ENCODE results near the gene MFAP4. TPM values are rescaled to one million over a fixed set of nuclear protein-coding genes. Genes with fewer than 3 reads are reported as not detected.

MFAP4 gene
- total RNA-seq, 1 experiment from 2014 or later: 1.5 TPM

GRCh38 chr17:19348806-19349205, 38.2 kb downstream of the MFAP4 start:
- Histone ChIP-seq H2AK5ac (ENCODE audit: insufficient read length, low read length) (no peak overlapping the region), H2AFZ (ENCODE audit: low read length) (no peak overlapping the region), H4K91ac (ENCODE audit: insufficient read length, low read depth, low read length) (no peak overlapping the region), H3K9ac (ENCODE audit: extremely low read depth, insufficient read length, low read length) (no peak overlapping the region), H2BK12ac (ENCODE audit: insufficient read length, low read depth, low read length) (no peak overlapping the region), H3K4me2 (ENCODE audit: insufficient read depth, insufficient read length, low read length) (no peak overlapping the region), H3K79me1 (ENCODE audit: insufficient read depth, low read depth, low read length, poor library complexity, severe bottlenecking) (no peaks in the 10 kb centered on the region), H2BK20ac (ENCODE audit: low read depth, low read length, poor library complexity, severe bottlenecking) (no peak overlapping the region), H3K4me1 (ENCODE audit: insufficient read depth, low read length) (no peaks in the 10 kb centered on the region), H3K27me3 (ENCODE audit: insufficient read depth, low read length) (no peaks in the 10 kb centered on the region), H3K23me2 (ENCODE audit: insufficient read length, low read depth, low read length, poor library complexity, severe bottlenecking) (no peaks in the 10 kb centered on the region), H2BK5ac (ENCODE audit: insufficient read length, low read length) (no peak overlapping the region), H2BK120ac (ENCODE audit: low read depth, low read length, poor library complexity, severe bottlenecking) (no peak overlapping the region), H3K4ac (ENCODE audit: low read depth, low read length) (no peak overlapping the region), H4K20me1 (ENCODE audit: control insufficient read depth, insufficient read depth, insufficient read length) (no peaks in the 10 kb centered on the region), H2BK15ac (ENCODE audit: low read depth, low read length) (no peak overlapping the region), H3K9me3 (ENCODE audit: control insufficient read depth, low read depth, low read length) (no peaks in the 10 kb centered on the region), H3K27ac (ENCODE audit: insufficient read length, low read depth, low read length) (no peak overlapping the region), H3T11ph (ENCODE audit: low read length) (no peak overlapping the region), H3K14ac (ENCODE audit: insufficient read depth, low read length) (no peak overlapping the region), H4K8ac (replicated peaks; ENCODE audit: insufficient read length, low read depth, low read length) (no peak overlapping the region), H3K23ac (ENCODE audit: insufficient read length, low read depth, low read length) (no peak overlapping the region), H3K79me2 (ENCODE audit: insufficient read depth, low read length) (no peaks in the 10 kb centered on the region), H3K18ac (ENCODE audit: insufficient read length, low read depth, low read length) (no peak overlapping the region), H4K5ac (ENCODE audit: insufficient read length, low read depth, low read length) (no peak overlapping the region), H3K56ac (ENCODE audit: insufficient read length, low read depth, low read length) (no peak overlapping the region)
- peak; percentile 21 for DNase-seq
- Mint-ChIP-seq H3K4me3 (no peak overlapping the region), H3K36me3 (ENCODE audit: insufficient read depth in 1 of 3, low read depth in 3 of 3) (peaks cover 6 to 26% (median 20%) of the 10 kb centered on the region in 3 experiments; a peak in 6 of 7 replicates), H3K9me3 (no peaks in the 10 kb centered on the region), H3K27me3 (ENCODE audit: low read depth) (no peaks in the 10 kb centered on the region), H3K4me1 (0 out of 4 replicates have a peak, but pooled peaks cover 0 to 3% of the 10 kb centered on the region in 2 experiments), H3K27ac (no peak overlapping the region)
- no peak for TF ChIP-seq CTCF (conservative IDR thresholded peaks at IDR 0.05)
- no CpG with 5 or more reads among the region's 9 CpGs for WGBS (ENCODE audit: extremely low coverage, insufficient read length, low lambda C conversion rate)

All from H9 (cell line).